ENCODE results near the gene ARL14.

DNA sequence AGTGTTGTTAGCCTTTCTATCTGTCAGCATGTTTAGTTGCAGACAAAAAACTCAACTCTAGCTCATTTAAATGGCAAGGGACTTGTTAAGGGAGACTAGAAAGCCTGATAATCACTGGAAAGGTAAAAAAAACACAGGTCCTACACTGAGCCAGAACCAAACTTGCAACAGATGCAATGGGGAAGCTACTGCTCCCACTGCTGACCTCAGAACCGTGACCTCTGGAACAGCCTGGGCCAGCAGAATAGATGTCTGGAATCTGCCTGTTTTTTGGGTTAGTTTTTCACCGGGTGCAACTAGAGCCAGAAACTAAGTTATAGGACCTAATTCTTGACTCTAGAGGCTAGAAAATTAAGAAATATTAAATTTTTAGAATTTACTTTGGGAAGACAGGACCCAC lies 32.5 kb upstream of the ARL14 start:
- TF ChIP-seq, protein P1, sequence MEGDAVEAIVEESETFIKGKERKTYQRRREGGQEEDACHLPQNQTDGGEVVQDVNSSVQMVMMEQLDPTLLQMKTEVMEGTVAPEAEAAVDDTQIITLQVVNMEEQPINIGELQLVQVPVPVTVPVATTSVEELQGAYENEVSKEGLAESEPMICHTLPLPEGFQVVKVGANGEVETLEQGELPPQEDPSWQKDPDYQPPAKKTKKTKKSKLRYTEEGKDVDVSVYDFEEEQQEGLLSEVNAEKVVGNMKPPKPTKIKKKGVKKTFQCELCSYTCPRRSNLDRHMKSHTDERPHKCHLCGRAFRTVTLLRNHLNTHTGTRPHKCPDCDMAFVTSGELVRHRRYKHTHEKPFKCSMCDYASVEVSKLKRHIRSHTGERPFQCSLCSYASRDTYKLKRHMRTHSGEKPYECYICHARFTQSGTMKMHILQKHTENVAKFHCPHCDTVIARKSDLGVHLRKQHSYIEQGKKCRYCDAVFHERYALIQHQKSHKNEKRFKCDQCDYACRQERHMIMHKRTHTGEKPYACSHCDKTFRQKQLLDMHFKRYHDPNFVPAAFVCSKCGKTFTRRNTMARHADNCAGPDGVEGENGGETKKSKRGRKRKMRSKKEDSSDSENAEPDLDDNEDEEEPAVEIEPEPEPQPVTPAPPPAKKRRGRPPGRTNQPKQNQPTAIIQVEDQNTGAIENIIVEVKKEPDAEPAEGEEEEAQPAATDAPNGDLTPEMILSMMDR (optimal IDR thresholded peaks at IDR 0.05 in 1 of 3, IDR thresholded peaks at IDR 0.05 in 1 of 3, conservative IDR thresholded peaks at IDR 0.05 in 1 of 3; ENCODE audit: extremely low read depth in 1 of 3, insufficient read depth in 2 of 3, low read length in 3 of 3): no peak
- no peak for TF ChIP-seq EZH2 (IDR thresholded peaks at IDR 0.05; ENCODE audit: low read length)
